Measurements from ENCODE around the gene HCRTR2.

DNA sequence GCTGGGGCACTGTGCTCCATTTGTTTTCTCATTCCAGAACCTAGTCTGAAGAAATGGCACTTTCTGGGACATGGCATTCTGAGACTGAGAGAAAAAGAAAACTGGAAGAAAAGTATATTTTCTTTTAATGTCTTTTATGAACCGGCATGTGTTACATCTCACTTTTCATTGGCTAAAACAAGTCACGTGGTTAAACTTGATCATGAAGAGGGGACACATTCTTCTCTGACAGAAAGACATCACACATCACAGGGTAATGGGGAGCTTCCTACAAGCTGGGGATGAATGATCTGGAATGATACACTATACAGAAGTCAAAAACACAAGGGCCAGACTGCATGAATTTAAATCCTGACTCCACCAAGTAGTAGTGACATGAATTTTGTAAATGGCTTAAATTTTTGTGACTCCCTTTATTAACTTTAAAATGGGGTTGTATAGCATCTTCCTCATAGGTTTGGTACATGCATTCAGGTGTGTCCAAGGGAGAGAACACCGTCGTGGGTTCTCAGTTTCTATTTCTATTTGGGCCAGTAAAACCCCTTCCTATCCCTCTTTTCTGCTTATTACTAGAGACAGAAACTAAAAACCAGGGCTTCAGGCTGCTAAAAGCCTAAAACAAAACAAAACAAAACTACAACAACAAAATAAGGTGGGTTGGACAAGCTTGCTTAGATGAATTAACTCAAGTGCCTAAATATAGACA lies 91.2 kb downstream of the HCRTR2 start:
- TF ChIP-seq, protein P1, sequence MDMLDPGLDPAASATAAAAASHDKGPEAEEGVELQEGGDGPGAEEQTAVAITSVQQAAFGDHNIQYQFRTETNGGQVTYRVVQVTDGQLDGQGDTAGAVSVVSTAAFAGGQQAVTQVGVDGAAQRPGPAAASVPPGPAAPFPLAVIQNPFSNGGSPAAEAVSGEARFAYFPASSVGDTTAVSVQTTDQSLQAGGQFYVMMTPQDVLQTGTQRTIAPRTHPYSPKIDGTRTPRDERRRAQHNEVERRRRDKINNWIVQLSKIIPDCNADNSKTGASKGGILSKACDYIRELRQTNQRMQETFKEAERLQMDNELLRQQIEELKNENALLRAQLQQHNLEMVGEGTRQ (CRISPR knock-in tag; IDR thresholded peaks at IDR 0.05) = no peak
- TF ChIP-seq, protein P2, sequence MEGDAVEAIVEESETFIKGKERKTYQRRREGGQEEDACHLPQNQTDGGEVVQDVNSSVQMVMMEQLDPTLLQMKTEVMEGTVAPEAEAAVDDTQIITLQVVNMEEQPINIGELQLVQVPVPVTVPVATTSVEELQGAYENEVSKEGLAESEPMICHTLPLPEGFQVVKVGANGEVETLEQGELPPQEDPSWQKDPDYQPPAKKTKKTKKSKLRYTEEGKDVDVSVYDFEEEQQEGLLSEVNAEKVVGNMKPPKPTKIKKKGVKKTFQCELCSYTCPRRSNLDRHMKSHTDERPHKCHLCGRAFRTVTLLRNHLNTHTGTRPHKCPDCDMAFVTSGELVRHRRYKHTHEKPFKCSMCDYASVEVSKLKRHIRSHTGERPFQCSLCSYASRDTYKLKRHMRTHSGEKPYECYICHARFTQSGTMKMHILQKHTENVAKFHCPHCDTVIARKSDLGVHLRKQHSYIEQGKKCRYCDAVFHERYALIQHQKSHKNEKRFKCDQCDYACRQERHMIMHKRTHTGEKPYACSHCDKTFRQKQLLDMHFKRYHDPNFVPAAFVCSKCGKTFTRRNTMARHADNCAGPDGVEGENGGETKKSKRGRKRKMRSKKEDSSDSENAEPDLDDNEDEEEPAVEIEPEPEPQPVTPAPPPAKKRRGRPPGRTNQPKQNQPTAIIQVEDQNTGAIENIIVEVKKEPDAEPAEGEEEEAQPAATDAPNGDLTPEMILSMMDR (IDR thresholded peaks at IDR 0.05) = no peak
